H1 (cell line): ENCODE measurements around the gene PLCB1. TPM values are rescaled to one million over a fixed set of nuclear protein-coding genes. Genes with fewer than 3 reads are reported as not detected.

Experiments used
- CTCF ChIA-PET: fragments of 300-600 bp; sonication (Branson Sonifier 250); formaldehyde crosslinking; loops from one replicate; lab custom pipeline; 2021; ENCODE audit not compliant: partially characterized antibody; lab: Charles Lee
- POLR2A ChIA-PET: fragments of 300-600 bp; sonication (Branson Sonifier 250); formaldehyde crosslinking; loops from one replicate; lab custom pipeline; 2021; ENCODE audit warnings: inconsistent platforms; ENCODE audit not compliant: partially characterized antibody; lab: Charles Lee
- DNase-seq, 2 experiments: peaks; one replicate each; pipeline versions ENCODE4 v3.0.0 to v3.0.0-alpha.2; 2010 to 2022; ENCODE audit warnings: low spot score in 2 of 2, low read depth in 1 of 2, mixed read lengths in 1 of 2
- FAIRE-seq: peaks from 2 replicates; lab custom pipeline; 2011; peaks lifted over from hg19 to GRCh38; lab: Jason Lieb, UNC
- H2AFZ ChIP-seq: 2 replicates; pipeline ENCODE4 v1.8.1; 2012; ENCODE audit warnings: low read length, inconsistent platforms
- H2AK5ac ChIP-seq: 2 replicates; pipeline ENCODE4 v1.6.1; 2013; ENCODE audit warnings: low read depth, low read length
- H2BK120ac ChIP-seq: replicated peaks from 2 replicates; pipeline ENCODE3; 2013; ENCODE audit warnings: low read depth, low read length, inconsistent platforms
- H2BK12ac ChIP-seq: 2 replicates; pipeline ENCODE4 v1.6.1; 2013; ENCODE audit warnings: low read depth, low read length
- H2BK15ac ChIP-seq: 2 replicates; pipeline ENCODE4 v1.6.1; 2013; ENCODE audit warnings: low read length
- H2BK20ac ChIP-seq: 2 replicates; pipeline ENCODE4 v1.6.1; 2013; ENCODE audit warnings: low read length
- H2BK5ac ChIP-seq: 2 replicates; pipeline ENCODE4 v1.6.1; 2013; ENCODE audit warnings: low read depth, low read length
- H3K14ac ChIP-seq: 2 replicates; pipeline ENCODE4 v1.6.1; 2013; ENCODE audit warnings: inconsistent platforms; ENCODE audit not compliant: insufficient read length
- H3K18ac ChIP-seq: 2 replicates; pipeline ENCODE4 v1.6.1; 2013; ENCODE audit warnings: low read length; ENCODE audit errors: extremely low read depth
- H3K23ac ChIP-seq: 2 replicates; pipeline ENCODE4 v1.6.1; 2013; ENCODE audit warnings: inconsistent platforms; ENCODE audit not compliant: insufficient read length
- H3K23me2 ChIP-seq: 2 replicates; pipeline ENCODE4 v1.6.1; 2013; ENCODE audit warnings: low read depth, low read length
- H3K27ac ChIP-seq: 2 replicates; pipeline ENCODE4 v1.6.1; 2011; ENCODE audit warnings: low read depth, low read length, inconsistent platforms
- H3K27me3 ChIP-seq, 4 experiments: replicated peaks in 1 of 4; 1 replicate in 1 of 4; 2 replicates in 3 of 4; pipeline versions ENCODE4 v1.6.1 to v1.8.1; 2011 to 2013; ENCODE audit warnings: low read length in 3 of 4, mild to moderate bottlenecking in 3 of 4, inconsistent platforms in 2 of 4, mixed read lengths in 2 of 4, moderate library complexity in 1 of 4; ENCODE audit not compliant: control insufficient read depth in 3 of 4, insufficient read depth in 3 of 4; ENCODE audit errors: extremely low read depth in 1 of 4
- H3K36me3 ChIP-seq, 4 experiments: 2 replicates each; pipeline versions ENCODE4 v1.6.1 to v1.8.1; 2011 to 2013; ENCODE audit warnings: mild to moderate bottlenecking in 4 of 4, low read length in 3 of 4, moderate library complexity in 2 of 4, control low read depth in 1 of 4, inconsistent platforms in 1 of 4; ENCODE audit not compliant: insufficient read depth in 4 of 4, control insufficient read depth in 2 of 4
- H3K4ac ChIP-seq: replicated peaks from 2 replicates; pipeline ENCODE3; 2013; ENCODE audit warnings: low read length, low read depth, mixed read lengths, inconsistent platforms; ENCODE audit not compliant: insufficient read length
- H3K4me1 ChIP-seq, 4 experiments: replicated peaks in 1 of 4; 1 replicate in 1 of 4; 2 replicates in 3 of 4; pipeline versions ENCODE4 v1.6.1 to v1.8.1; 2011 to 2013; ENCODE audit warnings: low read length in 3 of 4, inconsistent platforms in 2 of 4, mixed read lengths in 1 of 4; ENCODE audit not compliant: insufficient read depth in 4 of 4, control insufficient read depth in 3 of 4
- H3K4me2 ChIP-seq, 2 experiments: 2 replicates each; pipeline versions ENCODE4 v1.6.1 to v1.8.1; 2011 to 2013; ENCODE audit warnings: low read depth in 2 of 2, low read length in 2 of 2, control low read depth in 1 of 2, inconsistent platforms in 1 of 2, mild to moderate bottlenecking in 1 of 2; ENCODE audit not compliant: insufficient read depth in 1 of 2
- H3K4me3 ChIP-seq, 4 experiments: fragments of 200-600, 300-600 bp in 1 of 4; sonication (generic), shearing (Covaris generic), sonication (Bioruptor Twin) in 1 of 4; 2 replicates each; pipeline versions ENCODE4 v1.5.1 to v1.8.1; 2011 to 2016; ENCODE audit warnings: low read length in 4 of 4, low read depth in 3 of 4, control low read depth in 2 of 4, inconsistent platforms in 2 of 4, mild to moderate bottlenecking in 2 of 4, mixed read lengths in 1 of 4, moderate library complexity in 1 of 4; ENCODE audit not compliant: insufficient read depth in 2 of 4; ENCODE audit errors: extremely low read depth in 1 of 4
- H3K56ac ChIP-seq: replicated peaks from 2 replicates; pipeline ENCODE3; 2013; ENCODE audit warnings: low read depth, mild to moderate bottlenecking, mixed read lengths, low read length, inconsistent platforms; ENCODE audit not compliant: insufficient read length
- H3K79me1 ChIP-seq: 2 replicates; pipeline ENCODE4 v1.6.1; 2013; ENCODE audit warnings: low read depth, low read length, control low read depth
- H3K79me2 ChIP-seq, 2 experiments: 2 replicates each; pipeline versions ENCODE4 v1.6.1 to v1.8.1; 2012 to 2013; ENCODE audit warnings: low read length in 2 of 2, mild to moderate bottlenecking in 2 of 2, inconsistent platforms in 1 of 2; ENCODE audit not compliant: insufficient read depth in 2 of 2, control insufficient read depth in 1 of 2
- H3K9ac ChIP-seq, 4 experiments: replicated peaks in 1 of 4; 1 replicate in 1 of 4; 2 replicates in 3 of 4; pipeline versions ENCODE4 v1.6.1 to v1.8.1; 2011 to 2013; ENCODE audit warnings: low read depth in 3 of 4, low read length in 3 of 4, control low read depth in 2 of 4, mild to moderate bottlenecking in 2 of 4, moderate library complexity in 2 of 4, inconsistent platforms in 1 of 4; ENCODE audit errors: extremely low read depth in 1 of 4
- H3K9me3 ChIP-seq, 2 experiments: 2 replicates each; pipeline versions ENCODE4 v1.6.1 to v1.8.1; 2012 to 2013; ENCODE audit warnings: mild to moderate bottlenecking in 2 of 2, moderate library complexity in 2 of 2, control low read depth in 1 of 2, inconsistent platforms in 1 of 2, low read depth in 1 of 2, low read length in 1 of 2, mixed read lengths in 1 of 2; ENCODE audit not compliant: insufficient read depth in 2 of 2
- H4K20me1 ChIP-seq, 2 experiments: replicated peaks in 1 of 2; 2 replicates each; pipeline versions ENCODE3 to v1.8.1; 2011 to 2013; ENCODE audit warnings: inconsistent platforms in 2 of 2, low read length in 2 of 2, mild to moderate bottlenecking in 1 of 2; ENCODE audit not compliant: insufficient read depth in 2 of 2, control insufficient read depth in 1 of 2
- H4K5ac ChIP-seq: 2 replicates; pipeline ENCODE4 v1.6.1; 2013; ENCODE audit warnings: low read length, low read depth, mixed read lengths, inconsistent platforms; ENCODE audit not compliant: insufficient read length
- H4K8ac ChIP-seq: 2 replicates; pipeline ENCODE4 v1.8.0; 2013; ENCODE audit warnings: mild to moderate bottlenecking, moderate library complexity, low read length, inconsistent platforms; ENCODE audit not compliant: insufficient read depth; ENCODE audit errors: extremely low read depth
- H4K91ac ChIP-seq: replicated peaks from 2 replicates; pipeline ENCODE3; 2013; ENCODE audit warnings: low read length, mixed read lengths, inconsistent platforms; ENCODE audit not compliant: insufficient read length
- CHD2 ChIP-seq: IDR thresholded peaks from 2 replicates; pipeline ENCODE4 v1.6.1; 2012; ENCODE audit warnings: low read length, improper control_type of control experiment
- CREB1 ChIP-seq: IDR thresholded peaks from 2 replicates; pipeline ENCODE4 v1.6.1; 2012; ENCODE audit warnings: inconsistent platforms
- GABPA ChIP-seq: IDR thresholded peaks from 2 replicates; pipeline ENCODE4 v1.6.1; 2011; ENCODE audit warnings: mild to moderate bottlenecking, low read length, moderate library complexity, borderline replicate concordance; ENCODE audit not compliant: insufficient read depth
- KDM4A ChIP-seq: IDR thresholded peaks from one replicate; pipeline ENCODE4 v1.7.1; 2012; ENCODE audit warnings: low read depth, mild to moderate bottlenecking, moderate library complexity, low read length, inconsistent platforms; ENCODE audit not compliant: severe bottlenecking
- NRF1 ChIP-seq: IDR thresholded peaks from 2 replicates; pipeline ENCODE4 v1.6.1; 2011; ENCODE audit warnings: mild to moderate bottlenecking, low read depth, low read length, improper control_type of control experiment
- POLR2AphosphoS5 ChIP-seq: IDR thresholded peaks from 2 replicates; pipeline ENCODE4 v1.6.1; 2011; ENCODE audit warnings: low read depth, low read length
- RAD21 ChIP-seq, 2 experiments: IDR thresholded peaks in 1 of 2; conservative IDR thresholded peaks in 1 of 2; 2 replicates each; pipeline ENCODE4 v1.6.1; 2011; ENCODE audit warnings: low read depth in 2 of 2, low read length in 2 of 2, improper control_type of control experiment in 1 of 2, inconsistent platforms in 1 of 2, mild to moderate bottlenecking in 1 of 2, moderate library complexity in 1 of 2
- RNF2 ChIP-seq: fragments of 200-900, 300-1000 bp; sonication (generic); IDR thresholded peaks from 2 replicates; pipeline ENCODE4 v1.7.1; 2016; ENCODE audit warnings: borderline replicate concordance, low read depth, mild to moderate bottlenecking, antibody characterized with exemption, low read length; ENCODE audit not compliant: poor library complexity, severe bottlenecking; ENCODE audit errors: missing control alignments
- RXRA ChIP-seq: IDR thresholded peaks from 2 replicates; pipeline ENCODE4 v1.6.1; 2011; ENCODE audit warnings: low read depth, mild to moderate bottlenecking, low read length, moderate library complexity; ENCODE audit not compliant: insufficient read depth
- SAP30 ChIP-seq: fragments of 300-600 bp; sonication (generic); IDR thresholded peaks from 2 replicates; pipeline ENCODE4 v1.7.1; 2012; ENCODE audit warnings: low read length, moderate library complexity, mild to moderate bottlenecking, inconsistent platforms; ENCODE audit not compliant: insufficient read depth, insufficient replicate concordance
- SIX5 ChIP-seq: IDR thresholded peaks from 2 replicates; pipeline ENCODE4 v1.6.1; 2011; ENCODE audit warnings: mild to moderate bottlenecking, low read depth, low read length
- TAF1 ChIP-seq: IDR thresholded peaks from 2 replicates; pipeline ENCODE4 v1.6.1; 2011; ENCODE audit warnings: mild to moderate bottlenecking, low read depth, low read length
- TBP ChIP-seq: IDR thresholded peaks from 2 replicates; pipeline ENCODE4 v1.6.1; 2011; ENCODE audit warnings: low read depth, low read length, improper control_type of control experiment
- TCF12 ChIP-seq: IDR thresholded peaks from 2 replicates; pipeline ENCODE4 v1.6.1; 2011; ENCODE audit warnings: low read depth, mild to moderate bottlenecking, low read length
- TEAD4 ChIP-seq: IDR thresholded peaks from 2 replicates; pipeline ENCODE4 v1.6.1; 2012; ENCODE audit warnings: low read depth, low read length, inconsistent platforms, mixed read lengths
- WGBS, 2 experiments: shearing (Covaris generic) in 1 of 2; methylation state at CpG; one replicate each; pipeline versions ENCODE4 v1.1.6 to v1.1.7; 2013 to 2015; ENCODE audit warnings: low lambda C conversion rate in 2 of 2, mixed read lengths in 2 of 2, inconsistent platforms in 1 of 2, low coverage in 1 of 2, missing lambda C conversion rate in 1 of 2; ENCODE audit not compliant: insufficient replicate concordance in 2 of 2, insufficient coverage in 1 of 2, insufficient read length in 1 of 2; ENCODE audit errors: extremely low coverage in 1 of 2, missing lambda C conversion rate in 1 of 2; 5-methylcytosine and 5-hydroxymethylcytosine counted together
- polyA plus RNA-seq, 7 experiments: library from polyadenylated mRNA; depleted of rRNA in 3 of 7; stranded (reverse) in 5 of 7; unstranded in 2 of 7; fragments of >200 nt in 5 of 7; fragments of 200-250 nt in 2 of 7; gene quantifications; 1 replicate in 5 of 7; 2 replicates in 1 of 7; 4 replicates in 1 of 7; pipeline versions ENCODE4 v1.2.1 to v1.2.3, GENCODE V29; 2011 to 2013; ENCODE audit warnings: missing spikeins in 2 of 7, mixed read lengths in 2 of 7
- total RNA-seq: library from RNA; stranded (reverse); fragmentation: NEBNext Ultra II Directional; extraction: Animal tissue kit (Norgen Biotek cat#: 25700); gene quantifications from 2 replicates; pipeline ENCODE4 v1.2.1, GENCODE V29; 2021

The PLCB1 gene
- total and polyA plus RNA-seq, 2 of the 8 experiments (the other 6 are each of a cell fraction or from before 2014, with no cell fraction given), result 2.6 to 9.1 TPM

DNA sequence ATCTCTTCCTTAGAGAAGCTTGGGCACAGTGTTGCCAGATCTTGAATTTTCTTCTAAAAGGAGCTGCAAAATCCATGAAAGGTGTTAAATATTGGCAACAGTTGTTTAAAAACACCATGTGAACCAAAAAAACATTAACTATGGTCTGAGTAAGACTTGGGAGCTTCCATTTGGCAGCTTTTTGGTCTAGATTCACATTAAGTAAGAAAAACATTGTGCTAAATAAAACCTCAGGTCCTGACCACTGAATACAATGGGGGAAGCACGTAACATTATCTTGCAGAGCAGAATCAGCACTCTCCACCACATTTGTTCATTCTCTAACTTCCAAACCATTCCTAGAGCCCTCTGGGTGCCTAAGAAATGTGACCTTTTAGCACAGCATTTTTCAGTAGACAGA, 499.2 kb downstream of the PLCB1 start:
- Histone ChIP-seq H3K23ac (no peak overlapping the region), H3K4me2 (no peak overlapping the region), H3K9me3 (no peaks in the 10 kb centered on the region), H3K56ac (no peak overlapping the region), H2BK15ac (no peak overlapping the region), H4K5ac (no peak overlapping the region), H3K4me3 (no peak overlapping the region), H2AK5ac (no peak overlapping the region), H4K91ac (no peak overlapping the region), H3K79me1 (no peaks in the 10 kb centered on the region; the same call in none of the 2 replicates), H2BK20ac (no peak overlapping the region), H3K9ac (no peak overlapping the region), H2BK12ac (no peak overlapping the region), H3K14ac (no peak overlapping the region), H3K79me2 (no peaks in the 10 kb centered on the region), H3K36me3 (no peaks in the 10 kb centered on the region), H2BK5ac (no peak overlapping the region), H2BK120ac (no peak overlapping the region), H2AFZ (no peak overlapping the region), H3K4ac (no peak overlapping the region), H4K8ac (no peak overlapping the region), H3K18ac (no peak overlapping the region), H3K4me1 (no peaks in the 10 kb centered on the region), H3K27me3 (no peaks in the 10 kb centered on the region), H3K27ac (no peak overlapping the region), H4K20me1 (no peaks in the 10 kb centered on the region), H3K23me2 (no peaks in the 10 kb centered on the region)
- FAIRE-seq (no peak), DNase-seq (no peak)
- CTCF ChIA-PET, result no interaction called here
- POLR2A ChIA-PET, result no interaction called here
- WGBS, 2 experiments, result 86% methylated on average over 1 of the region's 1 CpG; no CpG with 5 or more reads in 1 of the 2 experiments
- no peak for TF ChIP-seq SAP30
- no peak for TF ChIP-seq GABPA
- no peak for TF ChIP-seq RXRA
- no peak for TF ChIP-seq SIX5
- no peak for TF ChIP-seq CREB1
- no peak for TF ChIP-seq TBP
- TF ChIP-seq POLR2AphosphoS5, result no peak
- TF ChIP-seq TAF1, result no peak
- no peak for TF ChIP-seq RAD21 (IDR thresholded peaks at IDR 0.05 in 1 of 2, conservative IDR thresholded peaks at IDR 0.05 in 1 of 2; ENCODE audit: low read depth in 2 of 2, low read length in 2 of 2)
- TF ChIP-seq CHD2, result no peak
- no peak for TF ChIP-seq NRF1
- TF ChIP-seq TCF12, result no peak
- no peak for TF ChIP-seq KDM4A
- no peak for TF ChIP-seq RNF2
- no peak for TF ChIP-seq TEAD4
